Peyer's patch (tissue), 4 donors: ENCODE data around the gene TTLL4.

Source experiments
- CTCF ChIP-seq, 6 experiments: fragments of 450-650 bp in 4 of 6; fragments of 200-600 bp in 2 of 6; sonication (generic) in 1 of 6; IDR thresholded peaks; one replicate each; pipeline ENCODE4 v1.5.1; 2017 to 2019; ENCODE audit warnings: antibody characterized with exemption in 6 of 6, mild to moderate bottlenecking in 3 of 6, moderate library complexity in 1 of 6
- POLR2A ChIP-seq, 2 donors: fragments of 450-650 bp; IDR thresholded peaks; one replicate each; pipeline ENCODE4 v1.5.1; 2017; ENCODE audit warnings: antibody characterized with exemption in 2 of 2, mild to moderate bottlenecking in 2 of 2, moderate library complexity in 2 of 2

GRCh38 chr2:218720048-218721041 lies 9.7 kb downstream of the TTLL4 start:
- TF ChIP-seq CTCF (IDR thresholded peaks at IDR 0.05) (no peak), POLR2A (IDR thresholded peaks at IDR 0.05) (no peak)
